ENCODE data around the gene EFNA5. TPM values are rescaled to one million over a fixed set of nuclear protein-coding genes. Genes with fewer than 3 reads are reported as not detected.

EFNA5 gene
- total RNA-seq, 6 experiments from 2014 or later, result 0.26 TPM; not detected in 5

DNA sequence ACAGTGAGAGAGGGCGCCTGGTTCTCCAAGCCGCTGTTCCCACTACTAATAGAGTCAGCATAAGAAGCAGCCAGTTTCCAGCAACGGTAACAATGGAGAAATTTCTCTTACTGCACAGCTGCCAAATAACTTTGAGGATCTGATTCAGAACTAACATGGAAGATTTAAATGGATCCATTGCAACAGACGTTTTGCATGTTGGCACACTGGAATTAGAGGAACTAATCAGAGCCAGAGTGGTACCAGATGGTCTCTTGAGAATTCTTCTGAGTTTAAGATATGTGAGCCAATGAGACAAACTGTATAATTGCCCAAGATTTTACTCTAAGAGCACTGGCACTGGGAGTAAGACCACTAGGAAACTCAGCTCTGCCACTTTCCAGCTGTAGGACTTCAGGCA is 186.5 kb downstream of the EFNA5 start:
- peaks cover 4% of the 10 kb centered on the region for H3K27me3 Mint-ChIP-seq (ENCODE audit: insufficient read depth)
- DNase-seq, result no peak
- no peak overlapping the region for H3K4me3 Mint-ChIP-seq
- H3K36me3 Mint-ChIP-seq (ENCODE audit: low read depth), result no peaks in the 10 kb centered on the region
- no peaks in the 10 kb centered on the region for H3K4me1 Mint-ChIP-seq (ENCODE audit: low read depth)
- TF ChIP-seq, protein P1, sequence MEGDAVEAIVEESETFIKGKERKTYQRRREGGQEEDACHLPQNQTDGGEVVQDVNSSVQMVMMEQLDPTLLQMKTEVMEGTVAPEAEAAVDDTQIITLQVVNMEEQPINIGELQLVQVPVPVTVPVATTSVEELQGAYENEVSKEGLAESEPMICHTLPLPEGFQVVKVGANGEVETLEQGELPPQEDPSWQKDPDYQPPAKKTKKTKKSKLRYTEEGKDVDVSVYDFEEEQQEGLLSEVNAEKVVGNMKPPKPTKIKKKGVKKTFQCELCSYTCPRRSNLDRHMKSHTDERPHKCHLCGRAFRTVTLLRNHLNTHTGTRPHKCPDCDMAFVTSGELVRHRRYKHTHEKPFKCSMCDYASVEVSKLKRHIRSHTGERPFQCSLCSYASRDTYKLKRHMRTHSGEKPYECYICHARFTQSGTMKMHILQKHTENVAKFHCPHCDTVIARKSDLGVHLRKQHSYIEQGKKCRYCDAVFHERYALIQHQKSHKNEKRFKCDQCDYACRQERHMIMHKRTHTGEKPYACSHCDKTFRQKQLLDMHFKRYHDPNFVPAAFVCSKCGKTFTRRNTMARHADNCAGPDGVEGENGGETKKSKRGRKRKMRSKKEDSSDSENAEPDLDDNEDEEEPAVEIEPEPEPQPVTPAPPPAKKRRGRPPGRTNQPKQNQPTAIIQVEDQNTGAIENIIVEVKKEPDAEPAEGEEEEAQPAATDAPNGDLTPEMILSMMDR (IDR thresholded peaks at IDR 0.05), result no peak
- H3K27ac Mint-ChIP-seq, result no peak overlapping the region
- no peaks in the 10 kb centered on the region; the same call in 1 of the 2 replicates for H3K9me3 Mint-ChIP-seq

DNA sequence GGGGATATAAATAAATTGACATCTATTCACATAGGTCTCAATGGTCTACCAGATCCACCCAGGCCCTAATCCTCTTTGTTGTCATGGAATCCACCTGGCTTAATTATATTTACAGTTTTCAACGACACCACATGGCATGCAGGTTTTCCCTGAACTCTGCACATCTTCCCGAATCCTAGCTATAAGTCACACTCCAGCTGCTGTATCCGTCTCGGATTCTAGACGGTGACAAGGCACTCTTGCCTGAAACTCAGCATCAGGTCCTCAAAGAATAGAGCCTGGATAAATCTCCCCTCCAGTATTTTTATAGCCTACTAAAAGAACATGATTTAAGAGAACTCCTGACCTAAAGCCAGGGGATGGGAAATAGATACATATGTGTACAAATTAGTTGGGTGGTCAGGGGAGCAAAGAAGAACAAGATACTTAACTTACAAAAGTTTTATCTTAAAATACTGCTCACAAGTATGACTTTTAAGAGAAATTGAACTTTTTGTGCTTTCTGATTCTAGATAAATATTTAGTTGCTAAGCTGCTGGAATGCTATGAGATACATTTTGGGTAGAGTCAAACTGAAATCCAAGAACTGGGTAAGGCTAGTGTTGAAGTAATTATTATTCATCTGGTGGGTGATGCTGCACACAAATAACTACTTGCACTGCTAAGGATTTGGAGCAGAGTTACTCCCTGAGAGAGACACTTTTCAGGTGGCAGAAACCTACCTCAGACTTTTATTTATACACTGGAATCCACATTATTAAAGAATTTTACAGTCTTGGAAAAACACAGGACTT is 187.3 kb downstream of the EFNA5 start:
- no peak for DNase-seq
- Mint-ChIP-seq H3K4me3 (no peak overlapping the region), H3K27ac (no peak overlapping the region), H3K9me3 (no peaks in the 10 kb centered on the region; the same call in 1 of the 2 replicates), H3K4me1 (ENCODE audit: low read depth) (no peaks in the 10 kb centered on the region), H3K36me3 (ENCODE audit: low read depth) (no peaks in the 10 kb centered on the region), H3K27me3 (ENCODE audit: insufficient read depth) (peaks cover 4% of the 10 kb centered on the region)
- TF ChIP-seq, protein P1 (IDR thresholded peaks at IDR 0.05), result no peak

DNA sequence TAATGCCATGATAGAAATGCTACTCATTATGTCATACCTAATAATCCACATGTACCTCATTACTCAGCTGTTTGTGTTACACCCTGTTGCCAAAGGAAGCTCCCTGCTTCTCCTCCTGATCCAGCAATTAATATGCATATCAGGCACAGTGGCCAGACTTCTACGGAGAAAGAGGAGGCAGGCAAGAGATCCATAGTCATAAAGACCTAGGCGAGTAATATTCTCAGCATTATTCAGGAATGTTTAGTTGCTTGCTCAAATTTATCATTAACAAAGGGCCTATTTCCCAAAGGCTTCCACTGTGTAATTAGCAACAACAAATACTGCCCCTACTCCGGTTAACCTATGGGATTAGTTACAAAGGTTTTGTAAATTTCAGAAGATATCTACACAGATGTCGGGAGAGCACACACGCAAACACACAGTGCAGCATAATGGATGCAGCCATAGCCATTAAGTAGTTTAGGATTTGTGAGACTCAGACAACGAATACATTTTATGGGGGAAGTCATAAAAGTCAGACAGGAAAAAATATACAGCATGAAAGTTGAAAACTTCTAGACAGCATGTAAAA is 192.6 kb downstream of the EFNA5 start:
- no peaks in the 10 kb centered on the region for H3K36me3 Mint-ChIP-seq (ENCODE audit: low read depth)
- H3K27ac Mint-ChIP-seq, result no peak overlapping the region
- DNase-seq, result no peak
- no peak overlapping the region for H3K4me3 Mint-ChIP-seq
- H3K27me3 Mint-ChIP-seq (ENCODE audit: insufficient read depth), result no peaks in the 10 kb centered on the region; the same call in none of the 2 replicates
- H3K4me1 Mint-ChIP-seq (ENCODE audit: low read depth), result no peaks in the 10 kb centered on the region
- TF ChIP-seq, protein P1 (IDR thresholded peaks at IDR 0.05), result no peak
- H3K9me3 Mint-ChIP-seq, result peaks cover 4% of the 10 kb centered on the region; the same call in 1 of the 2 replicates

DNA sequence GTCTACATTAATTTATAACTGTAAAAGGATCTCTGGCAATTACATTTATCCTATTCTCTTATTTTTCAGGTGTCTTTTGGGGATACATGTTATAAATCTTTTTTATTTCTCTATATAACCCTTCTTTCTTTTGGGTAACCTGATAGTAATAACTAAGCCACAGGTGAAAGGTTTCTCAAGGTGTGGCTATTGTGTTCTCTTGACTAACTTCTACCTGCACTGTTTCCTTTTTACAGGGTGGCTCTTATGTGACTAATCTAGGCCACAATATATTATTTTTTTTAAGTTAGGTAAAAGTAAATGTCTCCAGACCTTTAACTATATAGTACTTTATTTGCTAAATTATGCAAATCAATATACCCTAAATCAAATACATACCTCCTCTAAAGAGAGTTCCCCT is 193.2 kb downstream of the EFNA5 start:
- TF ChIP-seq, protein P1 (IDR thresholded peaks at IDR 0.05), result no peak
- Mint-ChIP-seq H3K36me3 (ENCODE audit: low read depth) (no peaks in the 10 kb centered on the region), H3K4me3 (no peak overlapping the region), H3K27ac (no peak overlapping the region), H3K4me1 (ENCODE audit: low read depth) (no peaks in the 10 kb centered on the region), H3K9me3 (peaks cover 8% of the 10 kb centered on the region; the same call in 1 of the 2 replicates), H3K27me3 (ENCODE audit: insufficient read depth) (no peaks in the 10 kb centered on the region; the same call in 1 of the 2 replicates)
- no peak for DNase-seq

DNA sequence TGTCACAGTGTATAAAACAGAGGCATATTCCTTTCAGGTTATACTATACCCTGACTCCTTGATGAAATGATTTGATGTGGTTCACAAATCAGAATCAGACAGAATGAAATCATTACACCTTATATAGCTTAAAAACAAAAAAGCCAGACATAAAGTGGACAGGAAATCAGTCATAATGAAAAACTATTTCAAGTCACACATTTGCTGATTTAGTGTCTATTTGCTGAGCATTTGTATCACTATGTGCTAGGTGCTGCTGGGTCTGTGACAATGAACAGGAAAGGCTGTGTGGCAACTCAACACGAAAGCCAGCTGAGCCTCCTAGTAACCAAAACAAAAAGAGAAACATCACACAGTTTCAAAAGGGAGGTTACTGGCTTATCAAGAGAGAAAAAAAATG is 194.0 kb downstream of the EFNA5 start:
- Mint-ChIP-seq H3K9me3 (peaks cover 8% of the 10 kb centered on the region; the same call in 1 of the 2 replicates), H3K27me3 (ENCODE audit: insufficient read depth) (no peaks in the 10 kb centered on the region; the same call in 1 of the 2 replicates), H3K36me3 (ENCODE audit: low read depth) (no peaks in the 10 kb centered on the region), H3K4me3 (no peak overlapping the region), H3K4me1 (ENCODE audit: low read depth) (no peaks in the 10 kb centered on the region), H3K27ac (no peak overlapping the region)
- TF ChIP-seq, protein P1 (IDR thresholded peaks at IDR 0.05), result no peak
- DNase-seq, result no peak
